HuH-7.5 (cell line): ENCODE results near the gene EPHB3.

Source experiments
- DNase-seq: peaks from one replicate; pipeline ENCODE4 v3.0.0; 2011; ENCODE audit warnings: low spot score

EPHB3 gene

DNA sequence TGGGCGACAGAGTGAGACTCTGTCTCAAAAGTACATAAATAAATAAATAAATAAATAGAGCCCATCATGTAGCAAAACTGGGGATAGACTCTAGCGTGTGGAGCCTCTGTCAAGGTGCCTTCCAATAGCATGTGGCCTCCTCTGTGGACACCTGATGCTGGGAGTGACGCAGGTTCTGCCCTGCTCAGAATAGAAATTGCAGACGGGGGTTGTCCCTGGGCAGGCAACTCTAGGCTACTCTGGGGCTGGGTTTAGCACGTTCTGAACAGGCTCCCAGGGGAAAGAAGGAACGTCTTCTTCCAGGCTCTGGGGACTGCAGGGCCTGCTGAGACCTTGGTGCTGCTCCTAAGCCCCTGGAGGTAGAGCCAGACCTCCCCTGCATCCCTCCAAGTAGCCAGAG lies 65.3 kb downstream of the EPHB3 start:
- no peak for DNase-seq

GRCh38 chr3:184629555-184630160 lies 68.1 kb downstream of the EPHB3 start:
- no peak for DNase-seq

DNA sequence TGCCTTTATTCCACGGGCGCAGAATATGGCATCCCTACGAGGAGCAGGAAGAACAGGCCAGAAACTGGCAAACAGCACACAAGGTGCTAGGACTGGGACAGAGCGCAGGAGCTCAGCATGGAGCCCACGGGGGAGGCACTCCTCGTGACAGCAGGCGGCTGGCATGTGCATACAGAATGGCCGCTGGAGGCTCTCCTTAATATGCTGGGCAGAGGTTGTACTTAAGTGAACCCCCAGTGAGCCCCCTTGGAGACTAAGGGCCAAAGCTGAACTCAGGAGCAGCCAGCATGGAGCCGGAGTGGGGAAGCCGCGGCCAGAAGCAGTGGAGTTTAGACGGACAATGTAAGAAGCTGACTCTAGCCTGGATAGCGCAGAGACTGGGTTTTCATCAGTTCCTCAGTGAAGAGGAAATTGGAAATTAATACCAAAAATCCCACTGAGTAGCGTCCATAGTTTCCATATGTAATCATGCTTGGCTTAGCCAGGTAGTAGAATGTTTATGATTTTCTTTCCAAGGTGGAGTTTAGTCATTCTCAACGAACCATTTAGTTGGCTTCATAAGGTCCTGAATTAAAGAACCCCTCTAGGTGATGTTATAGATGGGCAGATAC lies 69.4 kb downstream of the EPHB3 start:
- no peak for DNase-seq

GRCh38 chr3:184631472-184631861 lies 69.9 kb downstream of the EPHB3 start:
- no peak for DNase-seq
